Stimulated activated CD4-positive, alpha-beta T cell treated with anti-CD3 and anti-CD28 coated beads, Interleukin-12 subunit alpha, Interleukin-12 subunit beta, amount 100 ng/mL, for 4 hours (primary cell): ENCODE data around the gene BORCS5.
"Not testable (repeated sequence)": the region's sequence is repeated elsewhere in the genome, so short reads cannot be mapped to it uniquely, and the experiment has no call there.

ENCODE experiments used
- DNase-seq: peaks from one replicate; pipeline ENCODE4 v3.0.0-alpha.2; 2020

BORCS5 gene

GRCh38 chr12:12356896-12357718, at the start of gene BORCS5:
Gene BORCS5 (plus strand): TSS chr12:12357078. CDS start chr12:12357452, 374 bp downstream.
- DNase-seq = peak; percentile 97

DNA sequence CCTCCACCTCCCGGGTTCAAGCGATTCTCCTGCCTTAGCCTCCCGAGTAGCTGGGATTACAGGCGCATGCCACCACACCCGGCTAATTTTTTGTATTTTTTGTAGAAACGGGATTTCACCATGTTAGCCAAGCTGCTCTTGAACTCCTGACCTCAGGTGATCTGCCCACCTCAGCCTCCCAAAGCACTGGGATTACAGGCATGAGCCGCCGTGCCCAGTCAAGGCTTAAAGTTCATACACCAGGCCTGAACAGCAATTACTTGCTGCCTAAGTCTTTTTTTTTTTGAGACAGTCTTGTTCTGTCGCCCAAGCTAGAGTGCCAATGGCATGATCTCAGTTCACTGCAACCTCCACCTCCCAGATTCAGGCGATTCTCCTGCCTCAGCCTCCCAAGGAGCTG, 46.2 kb upstream of the BORCS5 start:
- not testable (repeated sequence) for DNase-seq

DNA sequence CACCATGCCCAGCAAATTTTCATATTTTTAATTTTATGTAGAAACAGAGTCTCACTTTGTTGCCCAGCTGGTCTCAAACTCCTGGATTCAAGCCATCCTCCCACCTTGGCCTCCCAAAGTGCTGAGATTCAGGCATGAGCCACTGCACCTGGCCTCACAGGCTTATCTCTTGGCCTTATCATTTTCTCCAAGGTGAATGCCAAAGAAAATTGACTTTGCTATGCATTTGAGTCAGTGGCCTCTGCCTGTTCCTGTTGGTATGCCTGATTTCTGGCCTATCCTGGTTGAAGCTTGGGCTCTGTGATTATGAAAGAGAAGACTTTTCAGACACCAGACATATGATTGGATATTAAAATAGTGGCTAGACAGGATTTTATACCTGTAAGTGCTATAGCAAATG, 41.0 kb upstream of the BORCS5 start:
- no peak for DNase-seq

DNA sequence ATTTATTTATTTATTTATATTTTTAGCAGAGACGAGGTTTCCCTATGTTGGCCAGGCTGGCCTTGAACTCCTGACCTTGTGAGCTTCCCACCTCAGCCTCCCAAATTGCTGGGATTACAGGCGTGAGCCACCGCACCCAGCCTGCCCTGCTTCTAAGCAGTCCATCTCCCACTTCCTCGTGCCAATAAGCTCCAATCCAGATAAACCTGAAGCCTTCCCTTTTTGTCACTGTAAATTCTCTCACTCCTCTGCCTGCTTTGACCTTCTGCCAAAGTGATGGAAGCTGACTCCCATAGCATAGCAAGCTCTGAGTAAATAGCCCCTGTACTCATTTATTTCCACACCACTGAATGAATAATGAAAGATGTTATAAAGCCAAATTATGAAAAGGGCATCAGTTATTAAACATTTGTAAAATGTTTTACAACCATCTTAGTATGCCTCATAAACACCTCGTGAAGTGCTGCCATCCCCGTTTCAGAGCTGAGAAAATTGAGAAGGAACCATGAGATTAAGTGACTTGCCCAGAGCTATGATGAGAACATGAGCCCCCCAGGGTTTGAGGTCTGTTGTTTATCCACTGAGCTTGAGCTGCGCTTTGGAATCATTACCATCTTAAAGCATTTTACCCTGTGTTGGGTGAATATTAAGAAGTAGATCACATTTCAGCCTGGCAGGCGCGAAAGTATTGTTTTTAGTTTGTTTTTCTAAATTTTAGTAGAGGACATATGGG, 37.3 kb upstream of the BORCS5 start:
- no peak for DNase-seq

DNA sequence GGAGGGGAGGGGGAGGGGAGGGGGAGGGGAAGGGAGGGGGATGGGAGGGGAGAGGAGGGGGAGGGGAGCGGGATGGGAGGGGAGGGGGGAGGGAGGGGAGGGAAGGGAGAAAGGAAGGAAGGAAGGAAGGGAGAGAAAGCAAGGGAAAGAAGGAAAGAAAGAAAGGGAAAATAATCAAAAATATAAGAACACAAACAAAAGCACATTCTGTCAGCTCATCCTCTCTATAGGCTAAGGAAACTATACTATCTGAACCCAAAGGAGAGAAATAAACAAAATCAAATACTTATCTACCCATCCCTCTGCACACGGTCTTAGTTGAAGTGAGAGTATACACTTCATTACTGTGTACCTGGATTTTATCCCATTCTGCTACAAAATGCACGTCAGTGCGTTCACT, 33.8 kb upstream of the BORCS5 start:
- no peak for DNase-seq

- DNase-seq = no peak
Observed at GRCh38 chr12:12323591-12323990, 33.3 kb upstream of the BORCS5 start.

DNA sequence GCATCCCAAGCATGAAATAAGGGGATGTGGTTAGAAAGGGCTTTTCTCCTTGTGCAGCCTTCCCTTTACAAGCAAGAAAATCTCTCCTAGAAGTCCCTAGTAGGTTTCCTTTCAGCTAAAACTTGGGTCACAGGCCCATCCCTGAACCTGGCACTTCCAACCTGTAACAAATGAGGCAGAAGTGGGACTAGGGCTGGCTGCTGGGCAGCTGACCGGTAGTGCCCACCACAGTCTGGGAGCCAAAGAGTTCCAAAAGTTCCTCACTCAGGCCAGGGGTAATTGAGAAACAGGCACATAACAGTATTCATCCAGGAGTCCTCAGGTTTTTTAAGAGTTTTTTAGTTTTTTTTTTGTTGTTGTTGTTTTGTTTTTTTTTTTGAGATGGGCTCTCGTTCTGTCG, 30.6 kb upstream of the BORCS5 start:
- DNase-seq = no peak

DNA sequence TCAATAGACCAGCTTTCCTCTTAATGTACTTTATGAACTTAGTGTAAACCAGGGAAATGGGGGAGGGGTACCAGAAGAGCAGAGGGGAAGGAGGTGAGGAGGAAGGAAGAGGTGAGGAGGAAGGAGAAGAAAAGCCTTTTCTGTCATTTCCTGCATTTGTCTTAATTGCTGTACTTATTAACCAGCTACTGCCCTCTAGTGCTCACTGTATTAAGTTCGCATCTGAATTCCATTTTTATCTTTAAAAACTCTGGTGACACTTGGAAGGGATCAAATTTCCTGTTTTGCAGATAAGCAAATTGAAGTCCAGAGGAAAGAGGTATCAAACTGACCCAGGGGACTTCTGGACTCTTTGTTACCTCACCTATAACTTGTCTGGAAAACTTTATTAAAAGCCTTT, 29.1 kb upstream of the BORCS5 start:
- DNase-seq = no peak

DNA sequence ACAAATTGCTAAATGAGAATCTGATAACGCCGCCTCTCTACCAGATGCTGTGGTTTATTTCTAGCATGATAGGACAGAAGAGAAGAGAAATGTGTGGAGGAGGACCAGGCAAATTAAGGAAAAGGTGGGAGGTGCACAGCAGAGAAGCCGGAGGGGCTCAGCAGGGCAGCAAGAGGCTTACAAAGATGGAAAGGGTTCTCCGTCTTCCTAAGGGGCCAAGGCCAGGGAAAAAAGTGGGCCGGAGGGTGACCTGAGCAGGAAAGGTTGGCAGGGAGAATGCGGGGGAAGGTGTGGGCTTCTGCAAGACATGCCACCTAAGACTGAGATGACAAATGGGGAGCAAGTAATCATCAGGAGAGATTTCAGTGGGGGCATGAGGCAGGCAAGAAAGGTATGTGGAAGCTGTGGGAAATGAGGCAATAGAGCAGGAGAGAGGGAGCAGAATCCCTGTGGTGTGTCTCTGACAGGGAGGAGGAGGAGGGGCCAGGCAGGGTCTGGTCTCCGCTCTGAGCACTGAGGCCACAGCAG, 25.6 kb upstream of the BORCS5 start:
- DNase-seq = no peak

- no peak for DNase-seq
Observed at GRCh38 chr12:12331896-12332295, 25.0 kb upstream of the BORCS5 start.

GRCh38 chr12:12333407-12334366, 23.2 kb upstream of the BORCS5 start:
- DNase-seq = no peak

DNA sequence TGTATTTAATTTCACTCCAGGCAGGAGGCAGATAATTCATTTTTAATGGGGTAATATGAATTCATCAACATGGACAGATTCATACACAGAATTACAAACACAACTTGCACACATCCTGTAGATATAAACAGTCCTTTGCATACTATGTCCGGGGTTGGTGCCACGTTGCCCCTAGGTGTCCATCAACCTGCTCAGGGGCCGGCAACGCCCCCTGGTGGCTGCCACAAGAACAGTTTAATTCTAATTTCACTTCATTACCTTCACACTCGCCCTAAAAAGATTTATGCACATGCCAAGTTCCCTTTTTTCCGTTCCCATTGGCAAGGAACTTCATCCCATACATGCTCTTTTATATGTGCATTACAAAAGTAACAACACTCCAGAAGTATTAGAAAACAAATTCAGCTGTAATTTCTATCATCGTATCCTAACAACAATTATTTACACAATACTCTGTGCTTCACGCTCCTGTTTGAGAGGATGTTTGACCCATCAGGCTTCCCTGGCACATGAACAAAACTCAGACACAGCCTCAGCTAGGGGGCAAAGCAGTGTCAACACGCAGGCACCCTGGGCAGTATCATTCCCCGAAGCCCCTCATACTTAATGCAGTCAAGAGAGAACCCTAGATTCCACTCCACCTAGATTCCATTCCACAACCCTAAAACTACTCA, 22.4 kb upstream of the BORCS5 start:
- DNase-seq = peak; percentile 54

- DNase-seq = no peak
Observed at GRCh38 chr12:12336049-12336411, 20.8 kb upstream of the BORCS5 start.

DNA sequence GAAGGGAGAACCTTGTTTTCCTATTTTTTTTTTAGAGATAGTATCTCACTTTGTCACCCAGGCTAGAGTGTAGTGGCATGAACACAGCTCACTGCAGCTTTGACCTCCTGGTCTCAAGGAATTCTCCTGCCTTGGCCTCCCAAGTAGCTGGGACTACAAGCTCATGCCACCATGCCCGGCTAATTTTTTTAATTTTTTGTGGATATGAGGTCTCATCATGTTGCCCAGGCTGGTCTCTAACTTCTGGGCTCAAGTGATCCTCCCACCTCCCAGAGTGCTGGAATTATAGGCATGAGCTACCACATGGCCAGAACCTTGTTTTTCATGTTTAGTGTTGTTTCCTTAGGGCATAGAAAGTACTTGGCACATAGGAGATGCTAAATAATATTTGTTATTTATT, 20.4 kb upstream of the BORCS5 start:
- DNase-seq = no peak

DNA sequence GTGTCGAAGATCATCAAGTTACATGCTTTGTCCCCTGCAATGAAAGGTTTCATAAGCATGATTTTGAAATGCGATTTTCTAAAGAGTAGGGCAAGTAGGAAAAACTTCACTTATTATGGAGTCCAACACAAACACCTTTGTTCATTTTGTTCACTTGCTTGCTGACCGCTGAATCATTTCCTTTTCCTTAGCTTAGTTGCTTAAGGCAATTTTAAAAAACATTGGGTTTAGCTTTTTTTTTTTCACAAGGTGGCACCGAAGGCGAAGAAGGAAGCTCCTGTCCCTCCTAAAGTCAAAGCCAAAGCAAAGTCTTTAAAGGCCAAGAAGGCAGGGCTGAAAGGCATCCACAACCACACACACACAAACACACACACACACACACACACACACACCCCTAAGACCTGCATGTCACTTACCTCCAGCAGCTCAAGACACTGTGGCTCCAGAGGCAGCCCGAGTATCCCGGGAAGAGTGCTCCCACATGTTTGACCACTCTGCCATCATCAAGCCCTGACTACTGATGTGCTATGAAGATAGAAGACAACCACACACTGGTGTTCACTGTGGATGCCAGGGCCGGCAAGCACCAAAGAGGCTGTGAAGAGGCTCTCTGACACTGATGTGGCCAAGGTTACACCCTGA, 18.2 kb upstream of the BORCS5 start:
- DNase-seq = no peak

DNA sequence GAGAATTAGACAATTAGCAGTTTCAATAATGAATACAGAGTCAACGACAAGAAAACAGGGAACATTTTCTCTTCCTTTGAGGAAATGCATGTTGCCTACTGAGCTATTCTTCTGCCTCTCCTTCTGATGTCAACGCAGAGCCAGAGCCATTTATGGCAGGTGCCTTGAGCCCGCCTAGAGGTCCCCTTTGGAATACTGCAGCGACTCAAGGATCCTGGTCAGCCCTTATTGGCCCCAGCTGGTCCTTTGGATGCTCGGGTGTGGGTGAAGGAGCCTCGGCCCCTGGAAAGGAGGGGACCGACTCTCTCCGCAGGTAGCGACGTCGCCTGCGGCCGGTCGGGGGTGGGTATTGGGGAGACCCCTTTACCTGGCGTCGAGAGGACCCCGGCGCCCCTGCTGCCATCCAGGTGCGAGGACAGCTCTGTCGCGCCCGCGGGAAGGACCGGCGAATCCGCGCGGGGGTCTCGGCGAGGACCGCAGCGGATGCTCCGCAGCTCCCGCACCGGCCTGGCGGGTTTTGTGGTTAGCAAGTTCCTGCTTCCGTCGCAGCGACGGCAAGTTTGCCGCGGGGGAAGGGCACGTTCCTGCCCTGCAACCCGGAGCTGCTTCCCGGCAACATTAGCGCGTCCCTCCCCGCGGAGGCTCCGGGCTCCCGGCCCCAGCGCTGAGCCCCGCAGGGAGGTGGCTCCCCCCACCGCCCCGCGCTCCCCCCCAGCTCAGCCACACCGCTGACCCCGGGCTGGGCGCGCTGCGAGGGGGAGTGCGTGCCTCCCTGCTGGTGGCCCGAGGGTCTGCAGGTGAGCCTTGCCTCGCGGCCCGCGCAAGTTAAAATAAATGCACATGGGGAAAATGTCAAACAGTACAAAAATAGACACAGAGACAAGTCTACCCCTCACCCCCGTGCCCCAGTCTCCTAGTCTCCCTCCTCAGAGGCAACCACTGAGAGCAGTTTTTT, 6.9 kb upstream of the BORCS5 start, which contains the start of gene MANSC1:
TSS of gene MANSC1 (minus strand) at position 532 of the 955 bp plus-strand sequence. CDS start 6,928 bp downstream, outside the sequence.
- DNase-seq = peak; percentile 43

- DNase-seq = no peak
Observed at GRCh38 chr12:12350868-12351463, 5.9 kb upstream of the BORCS5 start.

DNA sequence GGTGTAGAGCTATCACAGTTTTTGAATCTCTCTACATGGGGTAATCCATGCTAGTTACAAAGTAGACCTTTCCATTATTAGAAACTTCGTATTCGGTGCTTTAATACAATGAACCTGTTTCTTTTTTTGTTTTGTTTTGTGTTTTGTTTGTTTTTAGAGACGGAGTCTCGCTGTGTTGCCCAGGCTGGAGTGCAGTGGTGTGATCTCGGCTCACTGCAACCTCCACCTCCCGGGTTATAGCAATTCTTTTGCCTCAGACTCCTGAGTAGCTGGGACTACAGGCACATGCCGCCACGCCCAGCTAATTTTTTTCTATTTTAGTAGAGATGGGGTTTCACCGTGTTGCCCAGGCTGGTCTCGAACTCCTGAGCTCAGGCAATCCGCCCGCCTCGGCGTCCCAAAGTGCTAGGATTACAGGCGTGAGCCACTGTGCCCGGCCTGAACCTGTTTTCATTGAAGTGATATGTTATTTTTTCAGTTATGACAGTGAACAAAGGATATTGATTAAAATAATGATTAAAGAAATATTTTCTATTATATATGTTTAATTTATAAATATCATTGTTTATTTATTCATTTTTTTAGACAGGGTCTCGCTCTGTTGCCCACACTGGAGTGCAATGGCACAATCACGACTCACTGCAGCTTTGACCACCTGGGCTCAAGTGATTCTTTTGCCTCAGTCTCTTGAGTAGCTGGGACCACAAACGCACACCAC, 5.3 kb upstream of the BORCS5 start:
- not testable (repeated sequence) for DNase-seq

- no peak for DNase-seq
Observed at GRCh38 chr12:12353276-12353675, 3.6 kb upstream of the BORCS5 start.
